Stimulated activated CD8-positive, alpha-beta memory T cell treated with anti-CD3 and anti-CD28 coated beads, Interleukin-12 subunit alpha, Interleukin-12 subunit beta, amount 100 ng/mL, for 1 hour (primary cell): ENCODE measurements around the gene NPHS2.

ENCODE experiments used
- DNase-seq: peaks from one replicate; pipeline ENCODE4 v3.0.0-alpha.2; 2020; ENCODE audit warnings: low read depth

The NPHS2 gene

DNA sequence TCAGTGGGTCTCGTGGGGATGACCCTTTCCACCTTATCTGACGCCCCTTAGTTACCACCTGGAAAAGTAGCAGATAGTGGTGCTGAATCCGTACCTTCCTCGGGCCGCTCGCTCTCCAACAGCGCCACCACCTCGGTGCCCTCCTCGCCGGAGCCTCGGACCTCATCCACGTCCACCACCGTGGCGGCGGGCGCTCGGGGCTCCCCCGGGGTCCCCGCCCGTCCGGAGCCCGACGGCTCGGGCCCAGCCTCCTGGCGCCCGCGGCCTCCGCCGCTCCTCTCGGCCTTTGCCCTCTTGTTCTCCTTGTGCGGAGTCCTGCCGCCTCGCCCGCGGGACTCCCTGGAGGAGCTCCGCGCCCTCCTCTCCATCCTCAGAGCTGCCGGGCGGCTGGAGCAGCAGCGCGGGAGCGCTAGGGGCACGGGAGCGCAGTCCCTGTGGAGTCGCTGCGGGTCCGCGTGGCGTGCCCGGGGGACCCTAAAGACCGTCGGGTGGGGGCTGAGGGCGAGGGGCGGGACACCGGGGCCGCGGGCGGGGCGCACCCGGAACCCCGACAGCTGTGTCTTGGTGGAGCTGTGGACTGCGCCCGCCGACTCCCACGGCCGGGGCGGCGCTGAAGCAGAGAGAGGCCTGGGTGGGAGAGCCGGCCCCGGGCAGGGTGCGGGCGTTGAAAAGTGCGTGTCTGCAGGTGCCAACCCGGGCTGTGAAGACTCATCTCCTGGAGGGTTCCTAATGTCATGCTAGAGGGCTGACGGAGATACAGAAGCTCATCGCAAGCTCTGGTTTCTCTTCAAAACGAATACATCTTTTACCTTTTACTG, at the start of gene NPHS2:
TSS of gene NPHS2 (minus strand) at position 452 of the 818 bp plus-strand sequence. CDS start at position 368, 84 bp downstream.
- no peak for DNase-seq

DNA sequence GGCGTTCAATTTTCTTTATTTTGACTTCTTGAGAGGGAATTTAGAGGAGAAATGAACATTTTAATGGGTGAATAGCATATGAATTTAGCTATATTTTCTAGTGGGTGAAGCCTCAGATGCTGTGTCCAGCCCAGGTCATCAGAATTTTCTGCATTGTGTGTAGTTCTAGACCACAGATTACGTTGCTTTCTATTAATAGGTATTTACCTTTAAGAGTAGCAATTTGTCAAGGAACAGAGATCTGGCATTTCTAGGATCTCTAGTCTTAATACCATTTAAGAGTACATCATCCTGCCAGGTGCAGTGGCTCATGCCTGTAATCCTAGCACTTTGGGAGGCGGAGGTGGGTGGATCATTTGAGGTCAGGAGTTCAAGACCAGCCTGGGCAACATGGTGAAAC, 36.6 kb upstream of the NPHS2 start:
- DNase-seq: no peak

DNA sequence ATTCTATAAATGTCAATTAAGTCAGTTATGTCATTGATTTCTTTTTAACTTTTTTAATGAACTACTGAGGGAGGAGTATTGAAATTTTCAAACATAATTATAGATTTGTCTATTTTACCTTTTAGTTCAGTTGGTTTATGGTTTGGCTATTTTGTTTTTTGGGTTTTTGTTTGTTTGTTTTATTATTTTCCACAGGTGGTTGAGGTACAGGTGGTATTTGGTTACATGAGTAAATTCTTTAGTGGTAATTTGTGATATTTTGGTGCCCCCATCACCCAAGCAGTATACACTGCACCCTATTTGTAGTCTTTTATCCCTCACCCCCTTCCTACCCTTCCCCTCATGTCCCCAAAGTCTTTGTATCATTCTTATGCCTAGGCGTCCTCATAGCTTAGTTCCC, 25.3 kb upstream of the NPHS2 start:
- DNase-seq: no peak

DNA sequence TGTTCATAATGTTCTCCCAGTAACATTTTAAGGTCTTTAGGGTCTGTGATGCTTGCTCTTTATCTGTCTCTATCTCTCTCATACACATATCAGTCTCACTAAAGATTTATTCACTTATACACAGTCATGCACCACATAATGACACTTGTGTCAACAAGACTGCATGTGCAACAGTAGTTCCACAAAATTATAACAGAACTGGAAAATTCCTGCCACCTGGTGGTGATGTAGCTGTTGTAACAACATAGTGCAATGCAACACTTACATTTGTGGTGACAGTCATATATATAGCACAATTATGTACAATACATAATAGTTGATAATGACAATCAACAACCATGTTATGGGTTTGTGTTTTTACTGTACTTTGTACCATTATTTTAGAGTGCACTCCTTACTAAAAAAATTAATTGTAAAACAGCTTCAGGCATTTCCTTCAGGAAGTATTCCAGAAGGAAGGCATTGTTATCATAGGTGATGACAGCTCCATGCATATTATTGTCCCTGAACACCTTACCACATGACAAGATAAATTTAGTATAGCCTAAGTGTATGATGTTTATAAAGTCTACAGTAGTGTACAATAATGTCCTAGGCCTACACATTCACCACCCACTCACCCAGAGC, 24.0 kb upstream of the NPHS2 start:
- DNase-seq: no peak

DNA sequence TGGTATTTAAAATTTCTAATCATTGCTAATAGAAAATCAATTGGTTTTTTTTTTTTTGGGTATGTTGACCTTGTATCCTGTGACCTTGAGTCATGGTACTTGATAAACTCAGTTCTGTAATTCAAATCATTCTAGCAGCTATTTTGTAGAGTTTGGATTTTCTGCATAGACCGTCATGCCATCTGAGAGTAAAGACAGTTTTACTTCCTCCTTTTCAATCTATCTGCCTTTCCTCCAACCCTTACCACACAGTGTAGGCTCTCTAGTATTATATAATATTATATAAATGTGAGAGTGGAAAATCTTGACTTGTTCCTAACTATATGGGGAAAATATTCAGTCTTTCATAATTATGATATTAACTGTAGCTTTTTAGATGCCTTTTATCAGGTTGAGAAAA, 22.9 kb upstream of the NPHS2 start:
- DNase-seq: no peak

DNA sequence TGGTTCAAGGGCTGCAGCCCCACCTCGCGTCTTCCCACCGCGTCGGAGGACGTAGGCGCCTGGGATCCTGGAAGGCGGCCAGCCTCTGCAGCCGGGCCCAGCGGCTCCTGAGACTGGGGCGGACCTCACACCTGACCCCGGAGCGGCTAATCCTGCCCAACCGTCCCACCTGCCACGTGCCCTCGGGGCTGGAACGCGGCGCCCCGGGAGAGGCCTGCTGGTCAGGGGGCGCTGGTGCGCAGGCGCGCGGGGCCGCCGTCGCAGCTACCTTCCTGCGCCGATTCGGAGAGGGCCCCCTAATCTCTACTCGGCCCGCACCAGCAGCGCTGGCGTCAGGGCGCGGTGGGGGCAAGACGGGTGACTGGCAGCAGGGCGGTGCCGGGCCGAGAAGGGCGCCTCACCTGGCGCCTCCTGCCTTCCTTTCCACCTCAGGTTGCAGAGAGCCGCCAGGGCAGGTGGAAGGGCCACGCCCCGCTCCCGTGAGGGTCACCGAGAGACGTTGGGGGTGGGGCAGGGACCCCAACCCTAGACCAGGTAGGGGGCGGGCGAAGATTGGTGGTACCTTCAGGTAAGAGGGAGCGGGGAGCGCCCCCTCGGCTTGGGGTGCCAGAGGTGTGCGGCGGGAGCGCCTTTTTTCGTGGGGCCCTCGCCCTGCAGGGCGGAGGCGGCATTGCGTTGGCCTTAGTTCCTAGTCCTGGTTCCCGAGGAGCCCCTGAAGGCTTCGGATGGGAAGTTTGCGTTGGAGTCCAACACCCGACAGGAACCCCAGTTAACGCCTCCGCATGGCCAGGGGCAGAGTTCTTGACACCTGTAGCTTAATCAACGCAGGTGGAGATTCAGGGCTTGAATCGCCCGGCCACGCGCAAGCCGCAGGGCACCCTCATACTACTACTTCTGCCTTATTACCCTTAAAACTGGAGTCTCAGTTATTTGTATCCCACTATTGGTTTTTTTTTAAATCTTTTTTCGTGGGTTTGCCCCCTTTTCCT, 16.1 kb upstream of the NPHS2 start, which contains the start of gene TDRD5:
TSS of gene TDRD5 (plus strand) at position 241 of the 989 bp plus-strand sequence. CDS start 784 bp downstream, outside the sequence.
- no peak for DNase-seq

DNA sequence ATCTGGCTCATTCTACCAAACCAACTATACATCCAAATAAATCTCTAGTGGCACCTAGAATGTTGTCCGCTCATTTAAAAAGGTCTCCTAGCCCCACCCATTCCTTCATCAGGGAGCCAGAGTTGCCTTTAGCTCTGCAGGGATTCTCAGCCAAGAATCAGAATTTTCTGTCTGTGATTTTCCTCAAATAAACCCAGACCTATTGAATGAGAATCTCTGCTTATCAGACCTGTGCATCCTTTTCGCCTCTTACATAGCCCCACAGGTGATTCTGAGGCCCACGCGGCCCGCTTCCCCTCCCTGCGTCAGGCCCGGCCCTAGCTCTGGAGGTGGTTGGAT, 15.5 kb upstream of the NPHS2 start:
- no peak for DNase-seq

DNA sequence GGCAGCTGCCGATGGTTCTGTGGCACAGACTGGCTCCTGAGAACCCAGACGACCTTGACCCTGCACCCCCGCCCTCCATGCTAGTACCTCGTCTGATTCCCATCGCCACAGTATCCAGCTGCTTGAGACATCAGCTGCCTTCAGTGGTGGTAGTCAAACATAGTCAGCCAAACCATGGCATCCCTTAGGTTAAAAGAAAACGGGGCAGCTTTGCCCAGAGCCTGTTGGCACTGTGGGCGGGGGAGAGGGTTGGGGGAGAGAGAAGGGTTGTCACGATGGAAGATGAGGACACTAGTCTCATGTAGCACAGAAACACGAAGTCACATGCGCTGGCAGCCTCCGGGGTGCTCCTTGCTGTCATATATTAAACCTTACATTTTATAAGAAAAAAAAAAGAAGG, 14.9 kb upstream of the NPHS2 start:
- no peak for DNase-seq

DNA sequence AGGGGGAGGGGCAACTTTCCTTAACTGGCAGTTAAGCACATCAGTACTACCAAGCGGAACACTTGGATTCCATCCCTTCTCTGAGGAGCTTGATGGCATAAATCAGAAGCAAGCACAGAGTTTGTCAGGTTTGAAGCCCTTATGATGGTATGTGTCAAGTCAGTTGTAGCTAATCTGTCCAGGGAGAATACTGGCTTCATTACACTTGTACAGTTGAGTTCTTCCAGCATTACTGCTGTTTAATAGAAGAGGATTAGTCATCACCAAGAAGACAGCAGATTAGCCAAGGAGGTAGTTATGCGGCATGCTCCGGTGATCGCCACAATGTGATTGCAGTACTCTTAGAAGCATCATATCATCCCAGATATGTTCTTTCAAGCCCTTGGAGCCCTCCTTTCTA, 13.8 kb upstream of the NPHS2 start:
- no peak for DNase-seq

DNA sequence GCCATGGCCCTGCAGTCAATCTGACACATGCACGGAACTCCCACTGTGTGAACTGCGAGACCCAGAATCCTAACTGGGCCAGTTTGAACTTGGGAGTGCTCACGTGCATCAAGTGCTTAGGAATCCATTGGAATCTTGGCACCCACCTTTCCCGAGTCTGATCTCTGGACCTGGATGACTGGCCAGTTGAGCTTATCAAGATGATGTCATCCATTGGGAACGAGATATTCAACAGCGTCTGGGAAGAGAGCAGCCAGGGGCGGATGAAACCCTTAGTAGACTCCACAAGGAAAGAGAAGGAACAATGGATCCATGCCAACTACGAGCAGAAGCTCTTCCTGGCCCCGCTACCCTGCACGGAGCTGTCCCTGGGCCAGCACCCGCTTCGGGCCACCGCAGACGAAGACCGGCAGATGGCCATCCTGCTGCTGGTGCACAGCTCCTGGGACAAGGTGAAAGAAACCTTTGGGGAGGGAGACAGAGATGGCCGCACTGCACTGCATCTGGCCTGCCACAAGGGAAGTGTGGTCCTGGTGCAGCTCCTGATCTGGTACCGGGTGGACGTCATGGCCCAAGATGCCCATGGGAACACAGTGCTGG, 12.8 kb upstream of the NPHS2 start:
- DNase-seq: no peak

DNA sequence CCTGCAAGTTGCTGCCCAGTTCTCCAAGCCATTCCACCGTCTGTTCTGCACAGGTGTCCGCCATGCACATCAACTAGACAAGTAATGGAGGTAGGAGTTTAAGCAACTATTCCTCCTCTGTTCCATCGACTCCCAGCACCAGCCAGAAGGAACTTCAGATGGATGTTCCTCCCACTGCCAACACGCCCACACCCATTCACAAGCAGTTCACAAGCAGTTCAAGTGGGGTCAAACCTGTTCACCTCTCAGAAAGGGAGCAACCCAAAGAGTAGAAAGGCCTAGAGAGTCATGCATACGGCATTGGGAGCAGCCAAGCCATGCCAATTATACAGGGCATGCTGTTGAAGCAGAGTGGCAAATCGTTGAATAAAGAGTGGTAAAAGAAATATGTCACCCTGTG, 11.6 kb upstream of the NPHS2 start:
- no peak for DNase-seq

DNA sequence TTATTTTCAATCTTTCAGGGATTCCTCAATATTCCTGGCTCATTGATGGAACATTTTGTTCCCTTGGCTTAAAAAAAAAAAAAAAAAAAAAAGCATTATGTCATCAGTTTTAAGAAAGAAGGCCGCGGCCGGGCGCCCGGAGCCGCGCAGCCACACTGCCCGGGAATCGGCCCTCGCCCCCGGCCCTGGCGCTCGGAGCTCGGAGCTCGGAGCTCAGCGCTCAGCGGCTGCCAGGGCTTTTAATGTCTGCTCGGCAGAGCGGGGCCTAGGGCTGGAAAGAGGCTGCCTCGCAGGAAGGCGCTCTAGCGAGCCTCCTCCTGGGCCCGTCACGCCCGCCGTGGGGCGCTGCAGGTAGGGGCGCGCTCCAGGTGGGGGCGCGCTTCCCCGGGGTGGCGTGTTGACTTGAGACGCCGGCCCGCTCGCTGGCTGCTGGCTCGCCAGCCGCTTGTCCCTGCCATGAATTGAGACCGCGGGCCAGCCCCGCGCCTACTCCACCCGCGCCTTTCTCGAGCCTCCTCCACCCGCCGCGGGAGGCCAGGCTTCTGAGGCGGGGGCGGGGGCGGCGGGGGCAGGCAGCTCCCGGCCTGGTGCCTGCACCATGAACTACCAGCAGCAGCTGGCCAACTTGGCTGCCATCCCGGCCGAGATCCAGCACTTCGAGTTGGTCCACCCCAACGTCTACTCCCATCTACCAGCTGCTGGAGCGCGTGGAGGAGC, 10.5 kb upstream of the NPHS2 start:
- DNase-seq: no peak

DNA sequence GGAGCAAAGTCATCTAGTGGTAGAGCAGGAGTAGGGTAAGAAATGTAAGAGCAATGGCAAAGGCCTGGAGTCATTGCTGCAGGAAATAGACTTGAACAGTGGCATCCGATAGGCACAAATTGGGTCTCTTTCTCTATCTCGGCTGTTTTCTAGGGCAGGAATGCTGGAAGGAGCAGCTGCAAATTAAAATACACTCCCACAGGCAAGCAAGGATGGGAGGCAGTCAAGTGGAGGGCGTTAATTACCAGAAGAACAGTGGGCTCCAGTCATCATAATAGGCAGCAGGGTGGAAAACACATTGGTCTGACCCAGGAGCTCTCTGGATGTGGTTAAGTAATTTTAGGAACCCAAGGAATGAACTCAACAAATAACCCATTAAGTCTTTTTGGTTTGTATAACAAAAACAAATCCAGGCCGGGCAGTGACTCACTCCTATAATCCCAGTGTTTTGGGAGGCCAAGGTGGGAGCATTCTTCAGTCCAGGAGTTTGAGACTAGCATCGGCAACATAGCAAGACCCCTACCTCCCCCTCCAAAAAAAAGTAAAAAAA, 8.1 kb upstream of the NPHS2 start:
- DNase-seq: no peak

DNA sequence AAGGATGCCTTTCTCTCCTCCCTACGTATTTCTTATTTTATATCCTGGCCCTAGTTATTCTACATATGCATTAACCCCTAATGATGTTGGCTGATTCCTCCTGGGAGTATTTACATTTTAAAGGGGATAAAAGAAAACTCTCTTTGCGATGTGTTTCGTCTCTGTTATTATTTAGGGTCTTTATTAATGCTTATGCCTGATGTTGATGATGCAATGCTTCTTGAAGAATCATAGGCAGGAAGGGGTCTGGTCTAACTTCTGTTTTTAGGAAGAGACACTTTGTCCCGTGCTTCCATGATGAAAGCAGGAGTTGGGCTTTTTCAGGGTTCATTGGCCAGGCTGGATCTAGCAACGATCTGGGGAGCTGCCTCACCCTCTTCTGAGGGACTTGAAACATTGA, 761 bp upstream of the NPHS2 start:
- no peak for DNase-seq

DNA sequence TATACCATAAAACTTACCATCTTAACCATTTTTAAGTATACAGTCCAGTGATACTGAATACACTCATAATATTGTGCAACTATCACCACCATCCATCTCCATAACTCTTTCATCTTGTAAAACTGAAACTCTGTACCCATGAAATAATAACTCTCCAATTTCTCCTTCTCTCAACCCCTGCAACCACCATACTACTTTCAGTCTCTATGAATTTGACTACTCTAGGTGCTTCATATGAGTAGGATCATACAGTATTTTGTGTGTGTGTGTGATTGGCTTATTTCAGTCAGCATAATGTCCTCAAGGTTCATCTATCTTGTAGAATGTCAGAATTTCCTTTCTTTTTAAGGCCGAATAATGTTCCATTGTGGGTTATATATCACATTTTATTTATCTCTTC, 17.7 kb downstream of the NPHS2 start:
- DNase-seq: no peak

DNA sequence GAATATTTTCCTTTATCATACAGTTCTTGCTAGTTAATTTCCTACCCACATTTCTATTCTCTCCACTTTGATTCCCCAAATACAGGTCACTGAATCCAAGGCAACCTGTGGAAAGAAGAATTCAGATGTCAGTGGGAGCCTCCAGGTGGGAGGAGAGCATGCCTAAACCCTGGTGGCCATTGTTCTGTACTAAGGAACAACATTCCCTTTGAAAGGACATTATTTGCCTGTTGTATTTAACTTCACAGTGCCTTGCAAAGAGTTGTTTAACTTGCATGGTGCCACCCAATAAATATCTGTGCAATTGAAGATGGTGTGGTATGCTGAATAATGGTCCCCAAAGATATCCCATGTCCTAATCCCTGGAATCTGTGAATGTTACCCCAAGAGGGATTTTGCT, 21.3 kb downstream of the NPHS2 start:
- DNase-seq: no peak

DNA sequence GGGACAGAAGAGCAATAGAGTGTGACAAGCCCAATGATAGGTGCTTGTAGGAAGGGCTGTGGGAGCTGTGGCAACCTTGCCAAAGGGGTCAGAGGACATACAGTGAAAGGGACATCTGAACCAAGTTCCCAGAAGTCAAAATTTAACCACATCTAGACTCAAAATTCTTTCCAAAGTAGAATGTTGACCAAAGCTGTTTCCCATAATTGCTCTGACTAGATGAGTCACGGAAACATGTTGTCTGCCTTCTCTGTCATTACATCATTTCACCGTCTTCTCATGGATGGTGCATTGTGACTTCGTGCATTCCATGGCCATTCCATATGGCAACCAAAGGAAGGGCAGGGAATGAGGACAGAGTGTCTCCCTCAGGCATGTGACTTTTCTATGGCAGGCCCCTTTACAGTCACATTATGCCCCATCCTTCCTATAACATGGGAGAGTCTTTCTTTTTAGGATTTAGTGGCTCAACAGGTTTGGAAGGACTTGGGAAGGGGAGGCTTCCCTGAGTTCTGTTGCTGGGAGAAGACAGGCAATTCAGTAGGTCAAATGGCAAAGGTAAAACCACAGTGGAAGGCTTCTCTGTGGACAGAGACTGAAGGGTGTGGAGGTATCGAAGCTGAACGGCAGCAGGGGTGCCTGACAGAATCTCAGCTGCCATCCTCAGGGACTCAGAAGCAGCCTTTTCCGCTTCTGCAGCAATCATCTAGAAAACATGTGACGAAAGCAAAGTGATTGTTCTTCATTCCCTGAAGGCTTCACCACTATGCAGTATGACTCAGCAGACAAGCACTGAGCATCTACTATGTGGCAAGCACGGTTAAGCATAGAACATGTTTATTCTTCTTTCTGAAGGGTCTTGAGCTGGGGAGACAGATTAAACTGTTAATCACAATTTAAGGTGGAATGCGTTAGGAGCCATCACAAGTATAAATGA, 24.7 kb downstream of the NPHS2 start:
- DNase-seq: no peak

DNA sequence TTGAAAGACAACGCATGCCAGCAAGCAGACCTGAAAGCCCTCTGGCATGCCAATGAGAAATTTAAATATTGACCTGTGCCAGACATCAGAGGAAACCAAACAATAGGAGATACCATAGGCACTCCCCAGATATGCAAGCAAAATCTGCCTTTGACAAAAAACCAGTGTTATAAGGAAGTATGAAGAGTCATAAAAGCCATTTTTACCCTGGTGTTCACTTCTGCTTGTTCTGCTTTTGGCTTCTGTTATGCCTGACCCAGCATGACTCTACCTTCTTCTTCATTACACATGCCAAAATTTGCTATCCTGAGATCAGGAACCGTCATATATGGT, 26.4 kb downstream of the NPHS2 start:
- DNase-seq: no peak

DNA sequence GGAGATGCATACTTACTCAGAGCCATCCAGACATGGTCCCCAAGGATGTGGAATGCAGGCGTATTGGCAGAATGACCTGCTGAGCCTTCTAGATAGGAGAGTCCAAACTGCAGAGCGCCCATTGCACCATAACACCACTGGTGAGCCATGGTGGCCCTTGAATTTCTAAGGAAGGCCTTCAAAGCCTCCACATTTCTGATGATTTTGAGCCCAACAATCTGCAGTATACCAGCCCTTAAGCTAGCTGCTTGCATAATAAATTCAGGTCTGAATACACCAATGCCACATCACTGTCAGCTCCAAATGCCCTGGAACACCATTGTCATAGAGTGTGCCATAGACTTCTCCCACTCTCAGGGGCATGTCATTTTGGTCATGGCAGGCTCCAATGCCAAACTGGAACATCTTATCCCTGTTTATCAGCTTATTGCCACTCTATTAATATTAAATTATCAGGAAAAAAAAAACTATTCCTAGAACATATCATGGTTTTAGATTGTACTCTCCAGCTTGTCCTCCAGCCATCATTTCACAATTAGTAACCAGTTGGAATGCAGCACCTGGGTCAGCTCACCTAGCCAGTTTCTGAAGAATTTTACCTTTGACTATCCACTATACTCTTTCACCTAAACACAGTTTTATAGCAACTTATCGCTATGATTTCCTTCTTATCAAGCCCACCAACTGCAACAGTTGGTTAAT, 26.9 kb downstream of the NPHS2 start:
- DNase-seq: no peak
